ENCODE results near the gene RANBP3.
A peak's percentile ranks its signal among the peaks of the same experiment; 100 is the strongest.

Gene RANBP3

DNA sequence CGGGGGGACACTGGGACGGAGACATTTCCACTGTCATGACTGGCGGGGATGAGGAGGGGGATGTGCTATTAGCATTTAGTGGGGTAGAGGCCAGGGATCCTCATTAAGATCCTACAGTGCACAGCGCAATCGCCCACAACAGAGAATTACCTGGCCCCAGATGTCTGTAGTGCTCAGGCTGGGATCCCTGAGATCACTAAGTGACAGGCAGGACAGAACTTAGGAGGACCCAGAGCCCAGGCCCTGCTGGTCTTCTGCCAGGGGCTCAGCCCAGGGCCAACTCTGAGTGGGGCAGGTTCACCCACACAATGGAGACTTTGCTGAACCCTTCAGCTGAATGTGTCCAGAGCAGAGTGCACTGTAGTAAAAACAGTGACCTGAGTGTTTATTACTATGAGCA is 4.6 kb downstream of the RANBP3 start:
- Histone ChIP-seq H3K9me3 (ENCODE audit: control insufficient read depth in 2 of 2, low read length in 2 of 2) (no peaks in the 10 kb centered on the region), H3K4me3 (ENCODE audit: low read length in 2 of 2) (no peak overlapping the region), H3K27me3 (ENCODE audit: control insufficient read depth in 1 of 2, insufficient read depth in 2 of 2, low read length in 2 of 2) (no peaks in the 10 kb centered on the region), H3K36me3 (ENCODE audit: control insufficient read depth in 2 of 2, insufficient read depth in 2 of 2, low read length in 2 of 2) (peaks cover 15 to 21% of the 10 kb centered on the region in 2 donors), H3K27ac (ENCODE audit: low read length) (no peak overlapping the region), H3K9ac (ENCODE audit: low read length in 2 of 2) (no peak overlapping the region), H3K4me1 (ENCODE audit: control insufficient read depth, insufficient read depth, low read length) (peaks cover 64% of the 10 kb centered on the region)

DNA sequence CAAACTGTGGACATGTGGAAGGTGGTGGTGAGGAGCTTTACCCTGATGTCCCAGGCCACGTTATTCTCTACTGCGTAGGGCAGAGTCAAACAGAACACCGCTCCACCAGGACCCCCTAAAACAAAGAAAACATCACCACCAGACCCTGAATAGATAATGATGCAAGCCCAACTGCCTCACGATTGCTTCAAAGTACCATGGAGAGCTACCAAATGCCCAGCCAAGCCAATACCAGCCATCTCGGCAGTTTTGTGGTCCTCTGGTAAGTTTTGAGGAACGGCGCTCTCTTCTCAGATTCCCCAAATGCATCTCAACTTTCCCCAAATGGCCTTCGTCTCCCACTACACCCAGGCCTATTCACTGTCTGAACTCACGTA is 5.6 kb downstream of the RANBP3 start:
- Histone ChIP-seq H3K27ac (ENCODE audit: low read length) (no peak overlapping the region), H3K9me3 (ENCODE audit: control insufficient read depth in 2 of 2, low read length in 2 of 2) (no peaks in the 10 kb centered on the region), H3K4me3 (ENCODE audit: low read length in 2 of 2) (no peak overlapping the region), H3K27me3 (ENCODE audit: control insufficient read depth in 1 of 2, insufficient read depth in 2 of 2, low read length in 2 of 2) (no peaks in the 10 kb centered on the region), H3K36me3 (ENCODE audit: control insufficient read depth in 2 of 2, insufficient read depth in 2 of 2, low read length in 2 of 2) (peaks cover 15 to 21% of the 10 kb centered on the region in 2 donors), H3K9ac (ENCODE audit: low read length in 2 of 2) (no peak overlapping the region), H3K4me1 (ENCODE audit: control insufficient read depth, insufficient read depth, low read length) (peaks cover 72% of the 10 kb centered on the region)

DNA sequence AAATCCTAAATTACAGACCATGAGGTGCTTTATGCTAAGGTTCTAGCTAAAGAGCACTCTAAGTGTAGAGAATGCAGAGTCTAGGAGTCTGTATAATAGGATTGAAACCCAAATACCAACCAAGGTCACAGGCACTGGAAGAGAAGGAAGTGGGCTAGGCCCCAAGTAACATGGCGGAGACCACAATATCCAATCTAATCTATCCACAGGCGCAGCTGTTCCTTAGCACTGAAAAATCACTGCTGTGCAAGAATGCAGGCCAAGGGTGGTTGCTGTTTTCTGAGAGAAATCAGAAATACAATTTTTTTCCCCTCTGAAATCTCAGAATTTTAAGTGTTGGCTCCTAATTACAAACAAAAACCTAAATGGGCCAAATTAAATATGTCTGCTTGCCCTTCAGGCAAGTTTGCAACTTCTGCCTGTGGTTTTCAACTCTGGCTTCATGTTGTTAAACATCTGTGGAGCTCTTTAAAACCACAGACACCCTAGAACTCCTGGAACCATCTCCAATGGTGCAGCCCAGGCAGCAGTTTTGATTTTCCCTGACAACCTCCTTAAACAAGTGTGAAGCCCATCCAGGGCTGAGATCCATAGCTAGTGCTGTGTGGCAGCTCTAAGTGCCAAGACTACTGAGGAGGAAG is 6.1 kb downstream of the RANBP3 start:
- H3K9ac ChIP-seq (ENCODE audit: low read length in 2 of 2) = no peak overlapping the region
- no peak overlapping the region for H3K27ac ChIP-seq (ENCODE audit: low read length)
- no peaks in the 10 kb centered on the region for H3K9me3 ChIP-seq (ENCODE audit: control insufficient read depth in 2 of 2, low read length in 2 of 2)
- no peak overlapping the region for H3K4me3 ChIP-seq (ENCODE audit: low read length in 2 of 2)
- peaks cover 15 to 21% of the 10 kb centered on the region in 2 donors for H3K36me3 ChIP-seq (ENCODE audit: control insufficient read depth in 2 of 2, insufficient read depth in 2 of 2, low read length in 2 of 2)
- H3K4me1 ChIP-seq (ENCODE audit: control insufficient read depth, insufficient read depth, low read length) = peaks cover 72% of the 10 kb centered on the region
- no peaks in the 10 kb centered on the region for H3K27me3 ChIP-seq (ENCODE audit: control insufficient read depth in 1 of 2, insufficient read depth in 2 of 2, low read length in 2 of 2)

DNA sequence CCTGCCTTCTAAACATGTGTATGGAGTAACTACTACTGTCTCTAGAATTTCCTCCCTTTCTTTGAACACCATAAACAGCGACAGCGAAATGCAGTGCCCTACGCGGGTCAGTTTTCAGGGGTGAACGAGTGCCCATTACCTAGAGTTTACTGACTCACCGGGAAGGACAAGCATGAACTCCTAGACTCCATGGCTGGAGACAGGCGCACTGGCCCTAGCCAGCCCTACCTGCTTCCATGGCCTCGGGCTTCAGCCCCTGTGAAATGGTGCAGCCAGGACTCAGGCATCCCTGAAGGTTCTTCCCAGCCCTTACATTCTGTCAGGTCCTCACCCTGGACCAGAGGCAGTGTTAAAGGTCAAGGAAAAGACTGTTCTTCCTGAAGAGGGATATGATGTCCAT is 8.5 kb downstream of the RANBP3 start:
- Histone ChIP-seq H3K36me3 (ENCODE audit: control insufficient read depth in 2 of 2, insufficient read depth in 2 of 2, low read length in 2 of 2) (peaks cover 15 to 16% of the 10 kb centered on the region in 2 donors), H3K27ac (ENCODE audit: low read length) (peak overlapping the region; percentile 46), H3K27me3 (ENCODE audit: control insufficient read depth in 1 of 2, insufficient read depth in 2 of 2, low read length in 2 of 2) (no peaks in the 10 kb centered on the region), H3K4me3 (ENCODE audit: low read length in 2 of 2) (no peak overlapping the region), H3K9me3 (ENCODE audit: control insufficient read depth in 2 of 2, low read length in 2 of 2) (no peaks in the 10 kb centered on the region), H3K4me1 (ENCODE audit: control insufficient read depth, insufficient read depth, low read length) (peaks cover 72% of the 10 kb centered on the region), H3K9ac (ENCODE audit: low read length in 2 of 2) (peak overlapping the region in 1 of 2 donors; percentile 16)

DNA sequence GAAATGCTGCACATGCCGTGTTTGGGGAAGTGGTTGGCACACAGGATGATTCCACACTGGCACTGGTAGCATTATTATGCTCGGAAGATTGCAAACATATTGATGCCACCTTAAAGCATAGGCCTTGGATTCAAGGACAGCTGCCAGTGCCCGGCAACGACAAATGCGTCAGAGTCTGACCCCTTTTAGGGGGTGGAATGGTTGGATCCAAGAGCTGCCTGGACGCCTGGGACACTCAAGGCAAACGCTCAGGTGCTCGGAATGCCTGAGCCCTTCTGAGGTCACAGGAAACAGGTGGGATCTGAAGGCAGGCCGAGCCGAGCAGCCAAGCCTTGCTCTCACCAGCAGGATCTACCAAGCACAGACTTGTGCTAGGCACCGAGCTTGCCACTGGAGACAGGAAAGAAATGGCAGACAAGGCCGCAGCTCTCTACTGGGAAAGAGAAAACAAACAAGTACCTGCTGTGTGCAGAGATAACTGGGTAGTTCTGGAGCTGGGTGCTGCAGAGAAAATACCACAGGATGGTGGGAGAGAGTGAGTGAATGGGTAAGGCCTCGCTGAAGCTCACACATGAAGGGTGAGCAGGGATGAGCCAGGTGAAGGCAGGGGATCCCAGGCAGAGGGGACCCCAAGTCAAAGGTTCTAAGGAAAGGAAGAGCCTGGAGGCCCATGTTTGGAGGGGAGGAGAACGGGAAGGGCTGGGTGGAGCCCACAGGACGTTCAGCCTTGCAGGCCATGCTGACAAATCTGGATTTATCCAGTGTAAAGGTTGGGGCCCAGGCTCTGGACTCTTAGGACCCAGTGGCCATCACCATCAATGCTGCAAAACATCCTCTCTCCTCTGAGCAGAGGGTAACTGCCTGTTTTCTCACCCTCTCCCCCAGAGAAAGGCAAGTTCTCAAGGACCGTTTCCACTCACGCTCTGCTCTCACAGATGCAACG is 9.2 kb downstream of the RANBP3 start:
- Histone ChIP-seq H3K27me3 (ENCODE audit: control insufficient read depth in 1 of 2, insufficient read depth in 2 of 2, low read length in 2 of 2) (no peaks in the 10 kb centered on the region), H3K27ac (ENCODE audit: low read length) (peak overlapping the region; percentile 46), H3K36me3 (ENCODE audit: control insufficient read depth in 2 of 2, insufficient read depth in 2 of 2, low read length in 2 of 2) (peaks cover 8 to 10% of the 10 kb centered on the region in 2 donors), H3K9me3 (ENCODE audit: control insufficient read depth in 2 of 2, low read length in 2 of 2) (no peaks in the 10 kb centered on the region), H3K9ac (ENCODE audit: low read length in 2 of 2) (peak overlapping the region; percentile 47 to 54), H3K4me1 (ENCODE audit: control insufficient read depth, insufficient read depth, low read length) (peaks cover 69% of the 10 kb centered on the region), H3K4me3 (ENCODE audit: low read length in 2 of 2) (peak overlapping the region; percentile 29 to 52)

DNA sequence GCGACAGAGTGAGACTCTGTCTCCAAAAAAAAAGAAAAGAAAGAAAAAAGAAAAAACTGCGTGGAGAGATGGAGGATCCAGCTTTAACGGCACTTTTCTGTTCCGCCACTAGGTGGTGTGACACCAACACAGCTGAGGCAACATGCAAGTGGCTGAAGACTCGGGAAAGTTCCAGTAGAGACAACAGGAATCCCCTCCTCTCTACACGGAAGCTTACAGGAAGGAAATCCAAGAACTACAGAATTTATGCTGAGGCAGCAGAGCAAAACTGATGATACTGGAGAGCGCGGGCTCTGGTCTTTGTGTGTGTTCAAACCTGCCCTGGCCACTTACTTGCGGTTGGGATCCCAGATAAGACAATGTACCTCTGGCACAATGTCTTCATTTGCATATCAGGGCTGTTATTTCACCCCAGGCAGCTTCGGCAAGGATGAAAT is 9.9 kb downstream of the RANBP3 start:
- H3K27ac ChIP-seq (ENCODE audit: low read length) = peak overlapping the region; percentile 46
- H3K9me3 ChIP-seq (ENCODE audit: control insufficient read depth in 2 of 2, low read length in 2 of 2) = no peaks in the 10 kb centered on the region
- peaks cover 3 to 7% of the 10 kb centered on the region in 2 donors for H3K36me3 ChIP-seq (ENCODE audit: control insufficient read depth in 2 of 2, insufficient read depth in 2 of 2, low read length in 2 of 2)
- peaks cover 71% of the 10 kb centered on the region for H3K4me1 ChIP-seq (ENCODE audit: control insufficient read depth, insufficient read depth, low read length)
- peak overlapping the region; percentile 29 to 52 for H3K4me3 ChIP-seq (ENCODE audit: low read length in 2 of 2)
- H3K9ac ChIP-seq (ENCODE audit: low read length in 2 of 2) = peak overlapping the region in 1 of 2 donors; percentile 54
- no peaks in the 10 kb centered on the region for H3K27me3 ChIP-seq (ENCODE audit: control insufficient read depth in 1 of 2, insufficient read depth in 2 of 2, low read length in 2 of 2)

DNA sequence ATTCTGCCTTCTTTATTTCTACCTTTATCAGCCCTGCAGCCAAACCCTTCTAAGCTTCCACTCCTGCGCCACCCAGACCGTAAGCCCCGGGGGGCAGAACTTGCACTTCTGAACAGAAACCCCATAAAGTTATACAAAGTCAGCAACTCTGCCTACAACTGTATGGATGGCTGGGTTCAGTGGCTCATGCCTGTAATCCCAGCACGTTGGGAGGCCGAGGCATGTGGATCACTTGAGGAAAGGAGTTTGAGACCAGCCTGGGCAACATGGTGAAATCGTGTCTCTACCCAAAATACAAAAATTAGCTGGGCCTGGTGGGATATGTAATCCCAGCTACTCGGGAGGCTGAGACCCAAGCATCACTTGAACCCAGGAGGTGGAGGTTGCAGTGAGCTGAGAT is 10.4 kb downstream of the RANBP3 start:
- H3K9me3 ChIP-seq (ENCODE audit: control insufficient read depth in 2 of 2, low read length in 2 of 2) = no peaks in the 10 kb centered on the region
- H3K27ac ChIP-seq (ENCODE audit: low read length) = peak overlapping the region; percentile 60
- H3K4me1 ChIP-seq (ENCODE audit: control insufficient read depth, insufficient read depth, low read length) = peaks cover 75% of the 10 kb centered on the region
- peak overlapping the region; percentile 13 to 40 for H3K4me3 ChIP-seq (ENCODE audit: low read length in 2 of 2)
- H3K9ac ChIP-seq (ENCODE audit: low read length in 2 of 2) = peak overlapping the region in 1 of 2 donors; percentile 66
- no peaks in the 10 kb centered on the region for H3K27me3 ChIP-seq (ENCODE audit: control insufficient read depth in 1 of 2, insufficient read depth in 2 of 2, low read length in 2 of 2)
- peaks cover 3 to 7% of the 10 kb centered on the region in 2 donors for H3K36me3 ChIP-seq (ENCODE audit: control insufficient read depth in 2 of 2, insufficient read depth in 2 of 2, low read length in 2 of 2)

GRCh38 chr19:5966941-5967340 is 11.0 kb downstream of the RANBP3 start:
- H3K27me3 ChIP-seq (ENCODE audit: control insufficient read depth in 1 of 2, insufficient read depth in 2 of 2, low read length in 2 of 2) = no peaks in the 10 kb centered on the region
- peaks cover 82% of the 10 kb centered on the region for H3K4me1 ChIP-seq (ENCODE audit: control insufficient read depth, insufficient read depth, low read length)
- H3K4me3 ChIP-seq (ENCODE audit: low read length in 2 of 2) = peak overlapping the region; percentile 17 to 47
- H3K9me3 ChIP-seq (ENCODE audit: control insufficient read depth in 2 of 2, low read length in 2 of 2) = no peaks in the 10 kb centered on the region
- H3K27ac ChIP-seq (ENCODE audit: low read length) = peak overlapping the region; percentile 60
- H3K9ac ChIP-seq (ENCODE audit: low read length in 2 of 2) = peak overlapping the region; percentile 42 to 66
- peaks cover under 1 to 4% of the 10 kb centered on the region in 2 donors for H3K36me3 ChIP-seq (ENCODE audit: control insufficient read depth in 2 of 2, insufficient read depth in 2 of 2, low read length in 2 of 2)

DNA sequence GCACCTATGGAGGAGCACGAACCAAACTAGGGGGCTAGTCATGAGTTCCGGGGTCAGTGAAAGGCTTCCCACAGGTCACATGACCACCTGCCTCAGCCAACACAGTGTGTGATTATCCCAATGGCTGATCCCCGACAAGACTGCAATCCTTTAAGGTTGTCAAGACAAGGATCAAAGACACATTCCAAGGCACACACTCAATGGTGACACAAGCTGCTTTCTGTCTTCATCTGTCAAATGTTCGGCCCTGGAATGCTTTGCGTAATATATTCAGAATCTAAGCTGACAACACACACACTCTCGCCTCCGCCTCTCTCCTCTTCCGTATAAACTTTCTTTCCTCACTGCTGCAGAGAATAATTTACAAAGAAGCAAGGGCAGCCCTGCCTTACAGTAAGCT is 11.7 kb downstream of the RANBP3 start:
- Histone ChIP-seq H3K27me3 (ENCODE audit: control insufficient read depth in 1 of 2, insufficient read depth in 2 of 2, low read length in 2 of 2) (no peaks in the 10 kb centered on the region), H3K9me3 (ENCODE audit: control insufficient read depth in 2 of 2, low read length in 2 of 2) (no peaks in the 10 kb centered on the region), H3K9ac (ENCODE audit: low read length in 2 of 2) (peak overlapping the region in 1 of 2 donors; percentile 66), H3K4me3 (ENCODE audit: low read length in 2 of 2) (peak overlapping the region; percentile 15 to 24), H3K4me1 (ENCODE audit: control insufficient read depth, insufficient read depth, low read length) (peaks cover 85% of the 10 kb centered on the region), H3K27ac (ENCODE audit: low read length) (peak overlapping the region; percentile 60), H3K36me3 (ENCODE audit: control insufficient read depth in 2 of 2, insufficient read depth in 2 of 2, low read length in 2 of 2) (no peaks in the 10 kb centered on the region)

DNA sequence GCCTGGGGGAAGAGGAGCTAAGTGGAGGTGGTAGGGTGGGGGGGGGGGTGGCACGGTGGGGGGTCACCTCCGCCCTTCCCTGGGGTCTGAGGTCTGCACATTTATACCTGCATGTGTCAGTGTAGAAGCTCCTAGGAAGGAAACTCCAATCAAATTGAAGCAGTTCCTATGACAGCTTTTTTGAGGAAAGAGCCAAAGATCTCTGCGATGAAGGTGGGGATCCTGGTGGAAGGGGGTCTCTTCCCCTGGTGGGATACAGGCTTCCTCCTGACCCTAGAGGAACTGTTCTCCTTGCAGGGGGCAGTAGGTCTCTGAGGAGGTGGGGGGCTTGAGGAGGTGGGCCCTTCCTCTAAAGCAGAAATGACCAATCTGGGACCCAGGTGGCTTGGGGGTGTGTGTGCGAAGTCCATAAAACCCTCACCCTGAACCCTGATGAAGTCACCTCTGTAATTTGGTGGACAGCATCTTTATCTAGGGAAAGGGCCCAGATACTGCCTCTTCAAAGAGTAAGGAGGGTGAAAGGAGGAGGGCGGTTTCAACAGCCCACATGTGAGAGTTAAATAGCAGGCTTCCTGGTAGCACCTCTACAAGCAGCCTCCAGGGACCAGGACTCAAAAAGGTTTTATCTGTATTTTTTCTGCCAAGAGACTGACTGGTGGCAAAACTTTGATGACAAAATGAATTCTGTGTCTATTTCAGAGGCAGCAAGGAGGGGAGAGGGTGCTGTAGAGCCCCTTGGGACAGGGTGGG is 12.9 kb downstream of the RANBP3 start:
- H3K27ac ChIP-seq (ENCODE audit: low read length) = no peak overlapping the region
- no peaks in the 10 kb centered on the region for H3K27me3 ChIP-seq (ENCODE audit: control insufficient read depth in 1 of 2, insufficient read depth in 2 of 2, low read length in 2 of 2)
- no peak overlapping the region for H3K9ac ChIP-seq (ENCODE audit: low read length in 2 of 2)
- no peaks in the 10 kb centered on the region for H3K9me3 ChIP-seq (ENCODE audit: control insufficient read depth in 2 of 2, low read length in 2 of 2)
- no peak overlapping the region for H3K4me3 ChIP-seq (ENCODE audit: low read length in 2 of 2)
- H3K36me3 ChIP-seq (ENCODE audit: control insufficient read depth in 2 of 2, insufficient read depth in 2 of 2, low read length in 2 of 2) = no peaks in the 10 kb centered on the region
- peaks cover 91% of the 10 kb centered on the region for H3K4me1 ChIP-seq (ENCODE audit: control insufficient read depth, insufficient read depth, low read length)

All from stomach smooth muscle (tissue), 2 donors.